Stimulated activated CD4-positive, alpha-beta T cell treated with anti-CD3 and anti-CD28 coated beads, Interleukin-15, amount 100 ng/mL, for 48 hours (primary cell): ENCODE data around the gene IFT81.
A peak's percentile ranks its signal among the peaks of the same experiment; 100 is the strongest.
"Not testable (repeated sequence)": the region's sequence is repeated elsewhere in the genome, so short reads cannot be mapped to it uniquely, and the experiment has no call there.

ENCODE experiments used
- DNase-seq, 2 donors: peaks; one replicate each; pipeline ENCODE4 v3.0.0-alpha.2; 2020; ENCODE audit warnings: low read depth in 2 of 2

IFT81 gene

GRCh38 chr12:110244372-110244771 lies 120.2 kb downstream of the IFT81 start:
- DNase-seq = no peak

- DNase-seq = no peak
These were observed 120.7 kb downstream of the IFT81 start for GRCh38 chr12:110244829-110245228.

GRCh38 chr12:110245369-110245772 lies 121.2 kb downstream of the IFT81 start:
- peak; percentile 10 to 13 for DNase-seq

GRCh38 chr12:110246636-110247339 lies 122.6 kb downstream of the IFT81 start:
- DNase-seq = no peak

- DNase-seq = no peak
These were observed 123.4 kb downstream of the IFT81 start for GRCh38 chr12:110247340-110248095.

GRCh38 chr12:110248096-110248447 lies 123.9 kb downstream of the IFT81 start:
- DNase-seq = no peak

GRCh38 chr12:110249105-110249504 lies 124.9 kb downstream of the IFT81 start:
- DNase-seq = no peak

GRCh38 chr12:110249716-110250225 lies 125.6 kb downstream of the IFT81 start:
- DNase-seq = no peak

GRCh38 chr12:110251381-110251780 lies 127.2 kb downstream of the IFT81 start:
- DNase-seq = no peak

GRCh38 chr12:110252716-110253115 lies 128.6 kb downstream of the IFT81 start:
- no peak for DNase-seq

- DNase-seq = no peak
These were observed 129.0 kb downstream of the IFT81 start for GRCh38 chr12:110253176-110253575.

- no peak for DNase-seq
These were observed 130.9 kb downstream of the IFT81 start for GRCh38 chr12:110254971-110255540.

GRCh38 chr12:110255890-110256456 lies 131.8 kb downstream of the IFT81 start:
- DNase-seq = not testable (repeated sequence)

- no peak for DNase-seq
These were observed 132.7 kb downstream of the IFT81 start for GRCh38 chr12:110256780-110257431.

GRCh38 chr12:110258466-110258865 lies 134.3 kb downstream of the IFT81 start:
- DNase-seq = no peak

GRCh38 chr12:110262442-110263388 lies 138.6 kb downstream of the IFT81 start:
- no peak for DNase-seq

- DNase-seq = no peak
These were observed 142.3 kb downstream of the IFT81 start for GRCh38 chr12:110266381-110266960.

GRCh38 chr12:110266980-110267620 lies 142.9 kb downstream of the IFT81 start:
- DNase-seq = no peak
